PC-9 (cell line): ENCODE results near the gene TMEM88. TPM values are rescaled to one million over a fixed set of nuclear protein-coding genes. Genes with fewer than 3 reads are reported as not detected.
"Not testable (repeated sequence)": the region's sequence is repeated elsewhere in the genome, so short reads cannot be mapped to it uniquely, and the experiment has no call there.

Source experiments
- BruUV-seq: library from RNA; stranded (reverse); fragments of 400-500 nt; replicated peaks from 2 replicates; lab custom pipeline; 2021; lab: Mats Ljungman, UMichigan
- CTCF ChIA-PET: fragments of 300-600 bp; sonication (Branson Sonifier 250); formaldehyde crosslinking; loops from one replicate; lab custom pipeline; 2022; ENCODE audit warnings: antibody characterized with exemption; lab: Charles Lee
- POLR2A ChIA-PET: fragments of 300-600 bp; sonication (Branson Sonifier 250); formaldehyde crosslinking; loops from one replicate; lab custom pipeline; 2022; ENCODE audit warnings: antibody characterized with exemption; ENCODE audit not compliant: unreplicated experiment; lab: Charles Lee
- DNase-seq, 2 experiments: peaks; one replicate each; pipeline versions ENCODE4 v3.0.0 to v3.0.0-alpha.2; 2015 to 2022; ENCODE audit warnings: mixed read lengths in 1 of 2
- H2AFZ ChIP-seq: fragments of 200-600 bp; sonication (generic); 2 replicates; pipeline ENCODE4 v1.8.1; 2017; ENCODE audit warnings: antibody characterized with exemption
- H3F3A ChIP-seq: fragments of 200-600 bp; sonication (generic); 2 replicates; pipeline ENCODE4 v1.8.1; 2017; ENCODE audit warnings: antibody characterized with exemption, mild to moderate bottlenecking, low read depth; ENCODE audit not compliant: insufficient read depth
- H3K27ac ChIP-seq: fragments of 200-600 bp; sonication (generic); 2 replicates; pipeline ENCODE4 v1.6.1; 2016; ENCODE audit warnings: mixed run types
- H3K27me3 ChIP-seq: fragments of 200-600 bp; sonication (generic); 2 replicates; pipeline ENCODE4 v1.6.1; 2016; ENCODE audit warnings: low read depth, mixed run types; ENCODE audit not compliant: insufficient read depth
- H3K36me3 ChIP-seq: fragments of 200-600 bp; sonication (generic); 2 replicates; pipeline ENCODE4 v1.6.1; 2016; ENCODE audit warnings: low read depth, mixed run types
- H3K4me1 ChIP-seq: fragments of 200-600 bp; sonication (generic); replicated peaks from 2 replicates; pipeline ENCODE4 v1.6.1; 2016; ENCODE audit warnings: mixed run types; ENCODE audit not compliant: insufficient read depth
- H3K4me2 ChIP-seq: fragments of 200-600 bp; sonication (generic); 2 replicates; pipeline ENCODE4 v1.6.1; 2017; ENCODE audit warnings: mixed run types
- H3K4me3 ChIP-seq: fragments of 200-600 bp; sonication (generic); 2 replicates; pipeline ENCODE4 v1.6.1; 2016; ENCODE audit warnings: mixed run types
- H3K79me2 ChIP-seq: fragments of 200-600 bp; sonication (generic); 2 replicates; pipeline ENCODE4 v1.6.1; 2017; ENCODE audit warnings: low read depth, mixed run types
- H3K9me2 ChIP-seq: fragments of 200-600 bp; sonication (generic); 2 replicates; pipeline ENCODE4 v1.8.1; 2017; ENCODE audit warnings: mild to moderate bottlenecking; ENCODE audit not compliant: insufficient read depth
- H3K9me3 ChIP-seq: fragments of 200-600 bp; sonication (generic); 2 replicates; pipeline ENCODE4 v1.8.1; 2016; ENCODE audit warnings: low read depth; ENCODE audit not compliant: insufficient read depth
- H4K20me1 ChIP-seq: fragments of 200-600 bp; sonication (generic); 2 replicates; pipeline ENCODE4 v1.8.1; 2017; ENCODE audit not compliant: insufficient read depth
- EZH2 ChIP-seq: fragments of 200-600 bp; sonication (generic); IDR thresholded peaks from 2 replicates; pipeline ENCODE4 v1.8.0; 2017; ENCODE audit warnings: antibody characterized with exemption, low read depth
- intact Hi-C: fragments of 100-400 bp; cut with micrococcal nuclease; formaldehyde crosslinking; loops from one replicate; pipeline ENCODE4 v1.10.0; 2022; ENCODE audit not compliant: unreplicated experiment
- total RNA-seq: library from RNA; stranded (reverse); gene quantifications from 2 replicates; pipeline ENCODE4 v1.2.3, GENCODE V29; 2021
- TF ChIP-seq, protein P1 (sequence below): fragments of 200-600 bp; sonication (generic); conservative IDR thresholded peaks from 2 replicates; pipeline ENCODE4 v1.6.1; 2017; ENCODE audit warnings: mixed run types, antibody characterized with exemption, mild to moderate bottlenecking, moderate library complexity

TMEM88 gene
- total RNA-seq, 1 experiment from 2014 or later: 3.1 TPM

DNA sequence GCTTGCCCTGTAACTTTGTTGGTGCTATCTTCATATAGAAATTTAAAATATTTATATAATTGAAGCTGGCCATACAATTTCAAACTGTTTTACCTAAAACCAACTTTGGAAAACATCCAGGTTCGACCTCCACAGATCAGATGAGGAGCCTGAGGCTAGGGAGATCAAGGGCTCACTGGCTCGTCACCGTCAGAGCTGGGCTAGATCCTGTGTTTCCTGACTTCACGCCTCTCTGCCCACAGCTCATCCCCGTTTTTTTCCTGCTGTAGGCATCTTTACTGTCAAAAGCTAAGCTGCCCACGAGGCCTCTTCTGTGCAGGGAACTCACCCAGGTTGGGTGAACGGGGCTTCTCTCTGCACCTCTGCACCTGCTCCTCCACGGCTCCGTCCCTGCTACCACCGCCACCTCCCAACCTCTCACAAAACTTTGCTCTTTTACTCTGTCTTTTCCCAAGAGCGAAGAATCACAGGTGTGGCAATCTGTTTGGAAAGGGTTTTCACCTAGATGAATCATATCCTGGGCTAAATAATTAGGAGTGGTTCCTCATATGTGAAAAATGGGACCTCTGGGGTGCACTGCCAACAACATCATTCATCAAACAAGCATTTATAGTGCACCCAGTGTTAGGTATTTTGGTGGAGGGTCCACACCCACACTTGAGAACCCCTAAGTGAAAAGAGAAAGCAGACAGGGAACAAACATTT is 45.6 kb upstream of the TMEM88 start:
- ChIA-PET POLR2A (interaction anchor here (0.6 to 0.7 kb wide), 3 partner anchors 106 to 414 kb away, joined by 3 to 5 read pairs (median 4); partner anchors contain the start of gene TP53), CTCF (no interaction called here)
- peak; percentile 48 to 87 for DNase-seq
- H4K20me1 ChIP-seq: no peaks in the 10 kb centered on the region
- H3K4me3 ChIP-seq: peak overlapping the region; percentile 39; the same call in 1 of the 2 replicates
- H3K4me1 ChIP-seq: peaks cover 43% of the 10 kb centered on the region
- no peaks in the 10 kb centered on the region for H3K79me2 ChIP-seq
- TF ChIP-seq, protein P1, sequence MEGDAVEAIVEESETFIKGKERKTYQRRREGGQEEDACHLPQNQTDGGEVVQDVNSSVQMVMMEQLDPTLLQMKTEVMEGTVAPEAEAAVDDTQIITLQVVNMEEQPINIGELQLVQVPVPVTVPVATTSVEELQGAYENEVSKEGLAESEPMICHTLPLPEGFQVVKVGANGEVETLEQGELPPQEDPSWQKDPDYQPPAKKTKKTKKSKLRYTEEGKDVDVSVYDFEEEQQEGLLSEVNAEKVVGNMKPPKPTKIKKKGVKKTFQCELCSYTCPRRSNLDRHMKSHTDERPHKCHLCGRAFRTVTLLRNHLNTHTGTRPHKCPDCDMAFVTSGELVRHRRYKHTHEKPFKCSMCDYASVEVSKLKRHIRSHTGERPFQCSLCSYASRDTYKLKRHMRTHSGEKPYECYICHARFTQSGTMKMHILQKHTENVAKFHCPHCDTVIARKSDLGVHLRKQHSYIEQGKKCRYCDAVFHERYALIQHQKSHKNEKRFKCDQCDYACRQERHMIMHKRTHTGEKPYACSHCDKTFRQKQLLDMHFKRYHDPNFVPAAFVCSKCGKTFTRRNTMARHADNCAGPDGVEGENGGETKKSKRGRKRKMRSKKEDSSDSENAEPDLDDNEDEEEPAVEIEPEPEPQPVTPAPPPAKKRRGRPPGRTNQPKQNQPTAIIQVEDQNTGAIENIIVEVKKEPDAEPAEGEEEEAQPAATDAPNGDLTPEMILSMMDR: no peak
- TF ChIP-seq EZH2: no peak
- BruUV-seq: TSS peak; percentile 94
- no peak overlapping the region for H2AFZ ChIP-seq
- H3K36me3 ChIP-seq: peaks cover 7% of the 10 kb centered on the region; the same call in 1 of the 2 replicates
- no peaks in the 10 kb centered on the region for H3K27me3 ChIP-seq
- H3K9me3 ChIP-seq: no peaks in the 10 kb centered on the region
- H3F3A ChIP-seq: peaks cover 34% of the 10 kb centered on the region
- intact Hi-C loops: loop anchor here (5.0 kb wide), 1 partner anchor 42 kb away; no protein-coding TSS in a partner anchor
- peak overlapping the region; percentile 83 for H3K4me2 ChIP-seq
- H3K27ac ChIP-seq: peak overlapping the region; percentile 95
- H3K9me2 ChIP-seq: no peaks in the 10 kb centered on the region

DNA sequence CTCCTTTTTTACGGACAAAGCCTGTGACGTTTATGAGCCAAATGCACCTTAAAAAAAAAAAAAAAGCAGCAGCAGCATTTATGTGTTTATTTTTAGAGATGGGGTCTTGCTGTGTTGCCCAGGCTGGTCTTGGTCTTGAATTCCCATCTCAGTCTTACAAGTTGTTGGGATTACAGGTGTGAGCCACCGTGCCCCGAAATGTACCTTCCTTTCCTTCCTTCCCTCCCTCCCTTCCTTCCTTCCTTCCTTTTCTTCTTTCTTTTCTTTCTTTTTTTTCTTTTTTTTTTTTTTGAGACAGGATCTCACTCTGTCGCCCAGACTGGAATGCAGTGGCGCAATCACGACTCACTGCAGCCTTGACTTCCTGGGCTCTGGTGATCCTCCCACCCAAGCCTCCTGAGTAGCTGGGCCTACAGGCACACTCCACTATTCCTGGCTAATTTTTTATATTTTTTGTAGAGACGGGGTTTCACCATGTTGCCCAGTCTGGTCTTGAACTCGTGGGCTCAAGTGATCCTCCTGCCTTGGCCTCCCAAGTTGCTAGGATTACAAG is 45.0 kb upstream of the TMEM88 start:
- DNase-seq: peak; percentile 44 to 62
- Histone ChIP-seq H3F3A (peaks cover 34% of the 10 kb centered on the region), H3K4me1 (peaks cover 43% of the 10 kb centered on the region), H3K27ac (peak overlapping the region; percentile 95), H3K4me2 (peak overlapping the region; percentile 83), H3K4me3 (peak overlapping the region; percentile 39; the same call in 1 of the 2 replicates)
- H3K9me2 ChIP-seq, H3K36me3 ChIP-seq, H3K9me3 ChIP-seq, H4K20me1 ChIP-seq, H2AFZ ChIP-seq, H3K79me2 ChIP-seq, H3K27me3 ChIP-seq: not testable (repeated sequence)
- intact Hi-C loops: loop anchor here (5.0 kb wide), 1 partner anchor 43 kb away; no protein-coding TSS in a partner anchor
- POLR2A ChIA-PET: interaction anchor here (0.7 kb wide), 2 partner anchors 192 to 413 kb away, joined by 4 to 20 read pairs; no protein-coding TSS in a partner anchor
- BruUV-seq: TSS peak; percentile 17
- CTCF ChIA-PET: interaction anchor here (0.7 kb wide), 1 partner anchor 1834 kb away, joined by 4 read pairs; no protein-coding TSS in a partner anchor

DNA sequence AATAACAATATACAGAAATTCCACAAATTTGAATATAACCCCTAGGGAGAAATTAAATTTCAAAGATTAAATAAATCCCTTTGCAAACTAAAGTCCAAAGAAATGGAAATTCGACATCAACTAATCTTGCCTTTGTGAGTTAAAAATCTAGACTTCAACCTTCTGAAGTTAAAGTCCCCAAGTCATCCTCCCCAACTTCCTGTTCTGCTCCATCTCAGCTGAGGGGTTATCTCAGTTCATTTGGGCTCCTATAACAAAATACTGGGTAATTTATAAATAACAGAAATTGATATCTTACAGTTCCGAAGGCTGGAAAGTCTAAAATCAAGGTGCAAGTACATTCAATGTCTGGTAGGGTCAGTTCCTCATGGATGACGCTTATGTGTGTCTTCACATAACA is 43.6 kb upstream of the TMEM88 start:
- peaks cover 34% of the 10 kb centered on the region for H3F3A ChIP-seq
- intact Hi-C loops: no loop called here
- H4K20me1 ChIP-seq: no peaks in the 10 kb centered on the region
- H3K4me2 ChIP-seq: no peak overlapping the region
- no peaks in the 10 kb centered on the region for H3K9me3 ChIP-seq
- H3K4me3 ChIP-seq: no peak overlapping the region
- H3K36me3 ChIP-seq: peaks cover 7% of the 10 kb centered on the region; the same call in 1 of the 2 replicates
- H3K4me1 ChIP-seq: peaks cover 43% of the 10 kb centered on the region
- no peaks in the 10 kb centered on the region for H3K27me3 ChIP-seq
- no peaks in the 10 kb centered on the region for H3K9me2 ChIP-seq
- H3K79me2 ChIP-seq: no peaks in the 10 kb centered on the region
- DNase-seq: no peak
- POLR2A ChIA-PET: no interaction called here
- no TSS peak for BruUV-seq
- CTCF ChIA-PET: no interaction called here
- no peak overlapping the region for H2AFZ ChIP-seq
- peak overlapping the region; percentile 95; the same call in 1 of the 2 replicates for H3K27ac ChIP-seq
- TF ChIP-seq EZH2: no peak
- TF ChIP-seq, protein P1: no peak
